Activated CD4-positive, CD25-positive, alpha-beta regulatory T cell (primary cell): ENCODE measurements around the gene SPATA31C1.
"Not testable (repeated sequence)": the region's sequence is repeated elsewhere in the genome, so short reads cannot be mapped to it uniquely, and the experiment has no call there.

Experiments used
- DNase-seq, 4 experiments: peaks; one replicate each; lab custom pipeline; 2025; lab: John Stamatoyannopoulos, UW

SPATA31C1 gene

DNA sequence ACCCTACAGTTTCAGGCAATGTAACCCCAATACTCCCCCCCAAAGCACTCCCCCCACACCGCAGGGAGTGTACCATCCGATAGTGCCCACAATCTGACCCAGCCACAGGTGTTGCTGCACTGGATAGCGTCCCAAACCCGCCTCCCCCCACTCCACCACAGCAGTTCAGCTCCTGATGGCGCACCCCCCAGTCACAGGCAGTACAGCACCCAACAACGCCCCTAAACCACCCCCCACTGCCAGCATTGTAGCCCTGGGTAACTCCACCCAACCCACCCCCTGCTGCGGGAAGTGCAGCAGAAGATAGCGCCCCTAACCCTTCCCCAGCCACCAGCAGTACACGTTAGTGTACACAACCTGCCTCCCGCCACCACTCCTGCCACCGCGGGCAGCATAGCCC is 20.6 kb downstream of the SPATA31C1 start:
- DNase-seq = not testable (repeated sequence)

DNA sequence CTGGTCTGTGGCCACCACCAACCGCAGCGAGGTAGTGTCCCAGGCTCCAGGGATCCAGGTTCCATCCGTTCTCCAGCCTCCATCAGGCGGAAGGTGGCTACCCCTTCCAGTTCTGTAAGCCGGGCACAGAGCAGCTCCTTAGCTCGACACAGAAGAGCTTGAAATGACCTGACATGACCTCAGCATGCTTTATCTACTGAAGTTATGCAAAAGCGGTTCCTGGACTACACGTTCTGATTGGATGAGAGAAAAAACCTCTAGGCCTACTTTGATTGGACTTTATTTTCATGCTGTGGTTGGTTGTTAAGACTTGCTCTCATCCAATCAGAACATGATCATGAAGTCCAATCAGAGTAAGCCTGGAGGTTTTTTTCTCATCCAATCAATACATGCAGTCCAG is 21.3 kb downstream of the SPATA31C1 start:
- DNase-seq = not testable (repeated sequence)

DNA sequence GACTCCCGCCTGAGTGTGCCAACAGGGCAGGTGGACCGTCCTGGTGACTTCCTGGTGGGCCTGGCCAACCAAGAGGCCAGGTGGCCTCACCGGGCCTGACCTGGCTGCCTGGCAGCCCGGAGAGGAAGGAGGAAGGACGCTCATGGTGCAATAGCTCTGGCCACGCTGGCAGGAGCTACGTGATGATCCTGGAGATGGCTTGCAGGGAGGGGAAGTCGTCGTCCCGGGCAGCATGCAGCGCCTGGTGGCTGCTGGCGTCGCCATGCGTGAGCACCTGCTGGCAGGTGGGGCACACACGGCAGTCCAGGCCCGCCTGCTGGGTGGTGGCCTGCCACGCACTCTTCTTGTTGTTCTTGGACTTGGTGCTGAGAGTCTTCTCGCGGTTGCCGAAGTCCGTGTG is 26.3 kb downstream of the SPATA31C1 start:
- DNase-seq = no peak

DNA sequence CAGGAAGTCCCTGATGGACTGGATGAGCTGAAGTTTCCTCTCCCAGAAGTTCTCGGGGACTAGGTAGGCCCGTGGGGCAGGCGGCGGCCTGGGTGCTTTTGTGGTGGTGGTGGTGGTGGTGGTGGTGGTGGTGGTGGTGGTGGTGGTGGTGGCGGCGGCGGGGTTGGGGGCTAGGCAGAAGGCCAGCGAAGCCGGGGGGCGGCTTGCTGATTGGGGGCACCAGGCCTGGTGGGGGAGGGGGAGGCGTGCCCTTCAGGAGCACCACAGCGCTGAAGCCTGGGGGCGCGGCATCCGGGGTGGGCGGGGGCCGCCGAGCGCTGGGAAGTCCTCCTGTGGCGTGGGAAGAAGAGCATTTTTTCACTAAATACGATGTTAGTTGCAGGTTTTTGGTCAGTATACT is 26.9 kb downstream of the SPATA31C1 start:
- DNase-seq = no peak

DNA sequence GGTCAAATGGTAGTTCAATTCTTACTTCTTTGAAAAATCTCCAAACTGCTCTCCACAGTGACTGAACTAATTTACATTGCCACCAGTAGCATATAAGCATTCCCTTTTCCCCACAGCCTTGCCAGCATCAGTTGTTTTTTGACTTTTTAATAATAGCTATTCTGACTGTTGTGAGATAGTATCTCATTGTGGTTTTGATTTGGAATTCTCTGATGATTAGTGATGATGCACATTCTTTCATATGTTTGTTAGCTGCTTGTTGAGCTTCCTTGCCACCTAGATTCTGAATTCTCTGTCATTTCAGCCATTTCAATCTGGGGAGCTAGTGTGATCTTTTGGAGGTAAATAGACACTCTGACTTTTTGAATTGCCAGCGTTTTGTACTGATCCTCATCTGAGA is 32.5 kb downstream of the SPATA31C1 start:
- DNase-seq = no peak

DNA sequence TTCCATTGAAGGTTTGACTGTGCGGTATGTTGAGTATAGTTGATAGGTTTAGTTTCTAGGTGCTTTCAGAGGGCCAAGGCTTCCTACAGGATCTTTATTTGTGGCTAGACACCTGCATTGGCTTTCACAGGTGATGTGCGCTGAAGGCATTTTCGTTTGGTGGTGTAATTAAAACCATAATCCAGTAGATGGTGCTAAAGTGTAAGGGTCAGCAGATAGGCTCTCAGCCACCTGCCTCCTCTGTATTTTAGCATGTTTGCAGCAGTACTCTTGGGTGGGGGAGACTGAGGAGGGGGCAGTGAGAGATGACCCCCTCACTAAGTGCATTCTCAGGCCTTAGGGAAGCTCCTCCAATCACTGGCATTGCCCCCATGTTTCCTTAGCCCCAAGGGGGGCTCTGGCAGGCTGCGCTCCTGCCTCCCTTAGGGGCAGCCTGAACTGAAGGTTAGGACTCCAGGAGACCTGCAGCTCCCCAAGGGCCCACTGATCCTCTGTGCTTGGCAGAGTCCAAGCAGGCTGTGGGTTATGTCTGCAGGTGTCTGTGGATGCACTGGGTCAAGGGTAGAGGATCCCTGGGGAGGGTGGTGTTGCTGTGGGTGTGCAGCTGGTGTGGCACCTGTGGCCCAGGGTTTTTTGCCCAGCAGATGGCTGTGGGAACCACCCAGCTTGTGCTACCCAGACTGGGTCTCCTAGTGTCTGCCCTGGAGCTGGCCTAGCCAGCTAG is 33.2 kb downstream of the SPATA31C1 start:
- DNase-seq = no peak

DNA sequence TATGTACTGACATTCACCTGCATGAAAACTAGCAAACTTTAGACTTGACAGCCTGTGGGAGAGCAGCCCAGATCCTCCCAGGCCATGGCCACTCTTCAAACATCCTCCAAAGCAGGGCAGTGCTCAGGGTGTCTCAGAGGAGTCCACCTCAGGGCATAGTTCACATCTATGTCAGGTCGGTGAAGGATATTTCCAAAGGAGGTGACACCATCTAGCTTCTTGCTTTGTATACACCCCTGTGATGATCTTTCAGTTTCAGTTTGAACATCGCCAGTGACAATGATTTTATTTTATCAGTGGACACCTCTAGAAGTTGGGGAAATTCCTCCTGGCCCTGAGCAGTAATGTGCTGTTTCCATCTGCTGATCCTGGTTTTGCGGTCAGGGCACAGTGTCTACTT is 36.5 kb downstream of the SPATA31C1 start:
- DNase-seq = no peak

DNA sequence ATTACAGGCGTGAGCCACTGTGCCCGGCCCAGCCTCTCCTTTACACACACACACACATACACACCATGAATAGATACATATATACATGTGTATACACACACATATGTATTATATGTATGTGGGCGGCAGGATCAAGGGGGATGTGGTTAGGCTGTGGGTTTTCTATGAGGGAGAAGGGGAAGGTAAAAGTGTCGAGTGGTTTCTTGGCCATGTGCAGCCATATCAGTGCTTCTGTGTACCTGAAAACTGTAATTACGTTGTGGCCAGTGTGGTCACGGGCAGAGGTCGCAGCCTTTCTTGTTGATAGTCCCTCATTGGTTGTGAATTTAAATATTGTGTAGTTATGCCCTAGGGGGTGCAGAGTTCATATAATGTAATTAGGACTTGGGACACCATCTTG is 40.1 kb downstream of the SPATA31C1 start:
- no peak for DNase-seq

DNA sequence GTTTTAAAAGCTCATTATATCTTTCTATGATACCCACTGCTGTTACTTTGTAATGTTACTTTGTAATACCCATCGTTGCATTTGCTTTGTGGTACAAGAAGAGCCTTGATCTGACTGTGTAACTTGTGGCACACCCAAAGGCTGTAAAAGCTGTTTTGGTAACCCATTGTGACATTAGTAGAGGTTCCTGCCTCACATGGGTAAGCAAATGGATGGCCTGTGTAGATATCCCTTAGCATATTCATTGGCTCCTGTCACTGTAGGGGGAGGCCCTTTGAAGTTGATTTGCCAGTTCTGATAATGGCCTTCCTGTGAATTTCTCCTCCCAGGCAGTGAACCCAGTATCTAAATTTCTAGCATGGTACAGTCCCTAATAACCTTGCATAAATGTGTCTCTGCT is 40.8 kb downstream of the SPATA31C1 start:
- DNase-seq = no peak

DNA sequence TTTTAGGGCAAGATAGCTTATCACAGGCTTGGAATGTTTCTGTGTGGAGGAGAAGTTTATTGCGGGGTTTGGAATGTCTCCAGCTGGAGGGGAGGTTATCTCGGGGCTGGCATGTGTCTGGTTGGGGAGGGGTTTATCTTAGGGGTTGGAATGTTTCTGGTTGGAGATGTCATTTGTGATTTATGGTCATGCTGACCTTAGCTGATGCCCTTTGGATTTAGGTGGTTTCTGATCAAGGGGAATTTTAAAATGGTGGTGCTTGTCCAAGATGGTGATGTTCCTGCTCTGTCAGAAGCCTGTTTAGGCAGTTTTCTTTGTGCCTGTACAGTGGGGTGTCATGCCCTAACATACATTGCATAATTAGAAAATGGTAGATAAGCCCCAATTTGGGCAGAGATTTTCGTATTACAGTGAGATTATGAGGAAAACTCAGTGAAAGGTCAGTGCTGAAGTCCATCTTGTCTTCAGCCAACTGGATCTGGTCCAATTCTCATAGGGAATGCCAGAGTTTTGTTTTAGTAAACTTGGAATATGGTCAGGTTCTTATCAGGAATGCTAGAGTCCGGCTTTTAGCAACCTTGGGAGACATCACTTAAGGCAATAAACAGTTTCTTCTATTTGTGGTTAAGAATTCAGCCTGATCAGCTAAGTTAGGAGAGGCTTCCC is 42.3 kb downstream of the SPATA31C1 start:
- DNase-seq = no peak

DNA sequence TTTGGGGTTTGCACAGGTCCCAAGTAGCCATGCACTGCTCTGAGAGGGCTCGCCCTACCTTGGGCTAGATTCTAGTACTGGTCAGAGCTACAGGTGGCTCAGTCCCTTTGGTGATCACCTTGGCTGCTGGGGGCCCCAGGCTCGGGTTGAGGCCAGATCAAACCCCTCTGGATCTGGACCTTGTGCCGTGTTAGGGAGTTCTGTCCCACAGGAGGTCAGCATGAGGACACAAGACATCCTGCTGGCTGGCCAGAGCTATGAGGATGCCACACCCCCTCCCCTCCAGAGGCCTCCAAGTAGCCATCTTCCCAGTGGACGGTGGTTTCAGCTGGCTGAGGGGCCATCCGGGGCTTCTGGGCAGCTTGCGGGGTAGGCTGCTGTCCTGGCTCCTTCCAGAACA is 46.0 kb downstream of the SPATA31C1 start:
- no peak for DNase-seq

DNA sequence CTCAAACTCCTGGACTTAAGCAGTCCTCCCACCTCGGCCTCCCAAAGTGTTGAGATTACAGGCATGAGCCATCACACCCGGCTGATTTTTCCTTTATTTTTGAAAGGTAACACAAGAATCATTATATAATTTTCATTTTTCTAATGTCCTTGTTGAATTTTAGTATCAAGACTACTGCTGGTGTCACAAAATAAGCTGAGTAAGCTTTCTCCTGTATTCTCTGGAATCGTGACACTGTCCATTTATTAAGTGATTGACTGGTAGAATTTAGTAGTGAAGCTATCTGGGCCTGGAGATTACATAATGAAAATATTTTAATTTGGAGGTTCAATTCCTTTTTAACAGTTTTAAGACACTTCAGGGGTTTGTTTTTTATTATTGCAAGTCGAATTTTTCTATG is 47.1 kb downstream of the SPATA31C1 start:
- DNase-seq = no peak

DNA sequence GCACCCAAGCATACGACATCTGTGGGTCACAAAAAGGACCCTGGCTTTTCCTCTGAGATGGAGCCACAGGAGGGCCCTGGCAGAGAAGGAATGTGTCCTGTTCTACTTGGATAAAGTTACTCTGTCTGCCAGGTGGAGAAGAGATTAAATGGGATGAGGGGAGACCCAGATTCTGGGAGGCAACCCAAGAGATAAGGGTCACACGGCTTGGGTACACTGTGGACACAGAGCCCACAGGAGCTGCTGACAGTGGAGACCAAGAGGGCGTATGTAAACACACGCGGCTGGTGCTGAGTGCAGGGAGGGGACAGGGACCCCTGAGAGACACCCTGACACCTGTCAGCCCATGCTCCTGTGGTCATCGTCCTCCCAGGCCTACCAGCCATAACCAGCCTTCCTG is 50.4 kb downstream of the SPATA31C1 start:
- no peak for DNase-seq

DNA sequence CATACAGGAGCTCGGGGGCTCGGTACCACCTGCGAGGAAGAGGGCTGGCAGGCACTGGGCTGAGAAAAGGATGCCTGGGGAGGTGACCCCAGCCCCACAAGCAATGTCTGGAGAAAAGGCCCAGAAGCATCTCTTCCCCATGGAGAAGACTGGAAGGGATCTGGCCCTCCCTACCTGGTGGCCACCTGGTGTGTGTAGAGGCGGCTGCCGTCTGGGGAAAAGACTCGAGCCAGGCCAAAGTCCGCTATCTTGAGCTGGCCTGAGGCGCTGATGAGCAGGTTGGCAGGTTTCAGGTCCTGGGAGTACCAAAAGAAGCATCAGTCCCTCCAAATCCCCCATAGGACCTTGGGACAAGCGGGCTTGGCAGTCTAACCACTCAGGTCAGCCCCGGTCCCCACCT is 52.8 kb downstream of the SPATA31C1 start:
- no peak for DNase-seq

DNA sequence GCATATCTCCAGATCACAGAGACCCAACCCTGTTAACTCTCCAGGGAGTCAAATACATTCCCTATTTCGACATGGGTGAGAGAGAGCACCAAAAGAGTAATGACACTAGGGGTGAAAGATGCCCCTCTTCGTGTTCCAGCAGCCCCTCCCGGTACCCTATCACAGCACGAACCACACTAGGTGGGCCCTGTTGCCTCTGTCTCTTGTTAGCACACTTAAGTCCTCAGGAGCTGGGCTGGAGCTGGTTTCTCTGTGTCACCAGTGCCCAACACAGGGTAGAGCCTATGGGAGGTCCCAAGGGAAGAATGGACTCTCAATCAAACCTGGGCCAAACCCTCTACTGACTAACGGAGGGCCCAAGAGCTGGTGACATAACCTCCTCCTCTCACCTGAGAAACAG is 55.4 kb downstream of the SPATA31C1 start:
- DNase-seq = no peak
